Measurements from ENCODE around the gene TAPT1.

DNA sequence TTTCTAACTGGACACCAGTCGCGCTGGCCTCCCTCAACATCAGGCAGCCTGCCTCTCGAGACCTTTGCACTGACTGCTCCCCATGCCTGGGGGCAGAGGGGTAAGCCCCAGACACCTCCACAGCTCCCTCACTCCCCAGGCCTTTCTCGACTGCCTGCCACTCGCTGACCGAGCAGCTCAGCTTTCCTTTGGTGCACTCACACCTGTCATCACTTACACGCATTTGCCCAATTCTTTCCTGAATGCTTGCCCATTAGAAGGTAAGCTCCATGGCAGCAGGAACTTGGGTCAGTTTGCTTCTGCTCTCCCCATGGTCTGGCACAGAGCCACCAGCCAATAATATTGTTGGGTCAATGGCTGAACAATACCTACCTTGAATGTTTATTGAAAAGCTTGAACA lies 110.3 kb downstream of the TAPT1 start:
- TF ChIP-seq POLR2AphosphoS5 (IDR thresholded peaks at IDR 0.05; ENCODE audit: low read depth, low read length) (no peak), POLR2A (IDR thresholded peaks at IDR 0.05; ENCODE audit: low read depth, low read length) (no peak), TAF1 (IDR thresholded peaks at IDR 0.05; ENCODE audit: borderline replicate concordance, low read depth, low read length) (no peak)

All from GM12892 (cell line).